ENCODE measurements around the gene RINL. TPM values are rescaled to one million over a fixed set of nuclear protein-coding genes. Genes with fewer than 3 reads are reported as not detected.
"Not testable (repeated sequence)": the region's sequence is repeated elsewhere in the genome, so short reads cannot be mapped to it uniquely, and the experiment has no call there.

RINL gene
- total RNA-seq, 1 donor from 2014 or later, result 11.7 TPM

- no peak for DNase-seq (ENCODE audit: low read depth, low spot score)
Observed at GRCh38 chr19:38878575-38879399, 712 bp upstream of the RINL start.

- no peak for DNase-seq (ENCODE audit: low read depth, low spot score)
Observed at GRCh38 chr19:38875656-38876395, 2.2 kb downstream of the RINL start.

GRCh38 chr19:38873400-38873799 is 4.7 kb downstream of the RINL start:
- DNase-seq (ENCODE audit: low read depth, low spot score), result not testable (repeated sequence)

GRCh38 chr19:38870612-38871011 is 7.5 kb downstream of the RINL start:
- no peak for DNase-seq (ENCODE audit: low read depth, low spot score)

GRCh38 chr19:38869836-38870607 is 8.1 kb downstream of the RINL start:
- no peak for DNase-seq (ENCODE audit: low read depth, low spot score)

GRCh38 chr19:38869160-38869835 is 8.8 kb downstream of the RINL start:
- no peak for DNase-seq (ENCODE audit: low read depth, low spot score)

- no peak for DNase-seq (ENCODE audit: low read depth, low spot score)
Observed at GRCh38 chr19:38868551-38868950, 9.5 kb downstream of the RINL start.

GRCh38 chr19:38867171-38867780 is 10.8 kb downstream of the RINL start:
- DNase-seq (ENCODE audit: low read depth, low spot score), result no peak

GRCh38 chr19:38862321-38863059 is 15.6 kb downstream of the RINL start:
- DNase-seq (ENCODE audit: low read depth, low spot score), result peak; percentile 54

- DNase-seq (ENCODE audit: low read depth, low spot score), result no peak
Observed at GRCh38 chr19:38861368-38861767, 16.7 kb downstream of the RINL start.

GRCh38 chr19:38859631-38860204 is 18.4 kb downstream of the RINL start:
- not testable (repeated sequence) for DNase-seq (ENCODE audit: low read depth, low spot score)

GRCh38 chr19:38856813-38857212 is 21.3 kb downstream of the RINL start:
- DNase-seq (ENCODE audit: low read depth, low spot score), result no peak

- DNase-seq (ENCODE audit: low read depth, low spot score), result not testable (repeated sequence)
Observed at GRCh38 chr19:38855751-38856150, 22.3 kb downstream of the RINL start.

GRCh38 chr19:38854961-38855360 is 23.1 kb downstream of the RINL start:
- not testable (repeated sequence) for DNase-seq (ENCODE audit: low read depth, low spot score)

- no peak for DNase-seq (ENCODE audit: low read depth, low spot score)
Observed at GRCh38 chr19:38853214-38853613, 24.9 kb downstream of the RINL start.

GRCh38 chr19:38852231-38853044 is 25.6 kb downstream of the RINL start:
- DNase-seq (ENCODE audit: low read depth, low spot score), result no peak

GRCh38 chr19:38851622-38852230 is 26.3 kb downstream of the RINL start:
- DNase-seq (ENCODE audit: low read depth, low spot score), result peak; percentile 67

GRCh38 chr19:38850976-38851621 is 27.0 kb downstream of the RINL start:
- no peak for DNase-seq (ENCODE audit: low read depth, low spot score)

Measured in pulmonary artery endothelial cell (primary cell).